ENCODE data around the gene GPRASP3. TPM values are rescaled to one million over a fixed set of nuclear protein-coding genes. Genes with fewer than 3 reads are reported as not detected.
"Not testable (repeated sequence)": the region's sequence is repeated elsewhere in the genome, so short reads cannot be mapped to it uniquely, and the experiment has no call there.

GPRASP3 gene, protein sequence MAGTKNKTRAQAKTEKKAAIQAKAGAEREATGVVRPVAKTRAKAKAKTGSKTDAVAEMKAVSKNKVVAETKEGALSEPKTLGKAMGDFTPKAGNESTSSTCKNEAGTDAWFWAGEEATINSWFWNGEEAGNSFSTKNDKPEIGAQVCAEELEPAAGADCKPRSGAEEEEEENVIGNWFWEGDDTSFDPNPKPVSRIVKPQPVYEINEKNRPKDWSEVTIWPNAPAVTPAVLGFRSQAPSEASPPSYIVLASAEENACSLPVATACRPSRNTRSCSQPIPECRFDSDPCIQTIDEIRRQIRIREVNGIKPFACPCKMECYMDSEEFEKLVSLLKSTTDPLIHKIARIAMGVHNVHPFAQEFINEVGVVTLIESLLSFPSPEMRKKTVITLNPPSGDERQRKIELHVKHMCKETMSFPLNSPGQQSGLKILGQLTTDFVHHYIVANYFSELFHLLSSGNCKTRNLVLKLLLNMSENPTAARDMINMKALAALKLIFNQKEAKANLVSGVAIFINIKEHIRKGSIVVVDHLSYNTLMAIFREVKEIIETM
- 10.5 TPM for total RNA-seq (ENCODE audit: unreplicated experiment)
- long read RNA-seq, partial matches to known transcripts: 0 of 1 reads
- long read RNA-seq, other reads (novel, unspliced or antisense): 1 of 1 reads

DNA sequence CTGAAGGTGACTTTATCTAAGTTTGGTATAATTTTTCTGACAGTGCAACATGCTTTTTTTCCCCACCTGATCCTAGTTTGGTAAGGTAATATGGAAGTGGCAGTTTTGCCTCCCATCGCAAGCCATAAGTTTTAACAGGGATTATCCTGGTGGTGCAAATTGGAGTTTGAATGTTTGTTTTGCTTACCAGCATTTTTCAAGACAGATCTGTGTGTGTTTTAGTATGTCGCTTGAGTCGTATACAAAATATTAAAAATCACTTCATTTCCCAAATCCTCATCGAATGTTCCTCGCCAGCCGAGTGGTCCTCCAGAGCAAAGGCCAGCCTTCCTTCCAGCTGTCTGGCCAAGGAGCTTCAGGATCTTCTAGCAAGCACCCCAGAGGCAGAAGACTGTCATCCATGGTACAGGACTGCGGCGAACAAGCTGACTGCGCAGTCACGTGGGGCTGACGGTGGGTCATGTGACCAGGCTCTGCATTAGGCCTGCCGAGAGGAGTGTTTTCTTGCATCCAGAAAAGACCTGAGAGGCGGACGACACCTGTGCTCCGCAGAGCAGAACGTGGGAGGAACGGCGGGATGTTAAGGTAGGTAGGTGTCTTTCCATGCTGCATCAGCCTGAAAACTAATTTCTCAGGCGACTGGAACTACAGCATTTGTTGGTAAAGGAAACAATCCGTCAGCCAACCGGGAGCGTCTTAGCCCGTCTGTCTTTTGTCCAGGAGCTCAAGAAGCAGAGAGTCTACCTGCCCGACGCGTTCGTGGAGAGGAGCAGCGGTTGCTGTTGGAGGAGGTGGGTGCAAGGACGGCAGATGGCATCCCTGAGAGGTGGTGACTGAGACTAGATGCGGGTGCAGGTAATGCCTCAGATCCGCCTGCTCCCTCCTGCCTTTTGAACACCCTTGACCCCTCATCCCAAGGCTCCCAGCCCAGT, at the start of gene GPRASP3:
Gene GPRASP3 (plus strand): TSS at position 507 of the 932 bp plus-strand sequence. CDS start 28,253 bp downstream, outside the sequence.
- TF ChIP-seq, protein P1, sequence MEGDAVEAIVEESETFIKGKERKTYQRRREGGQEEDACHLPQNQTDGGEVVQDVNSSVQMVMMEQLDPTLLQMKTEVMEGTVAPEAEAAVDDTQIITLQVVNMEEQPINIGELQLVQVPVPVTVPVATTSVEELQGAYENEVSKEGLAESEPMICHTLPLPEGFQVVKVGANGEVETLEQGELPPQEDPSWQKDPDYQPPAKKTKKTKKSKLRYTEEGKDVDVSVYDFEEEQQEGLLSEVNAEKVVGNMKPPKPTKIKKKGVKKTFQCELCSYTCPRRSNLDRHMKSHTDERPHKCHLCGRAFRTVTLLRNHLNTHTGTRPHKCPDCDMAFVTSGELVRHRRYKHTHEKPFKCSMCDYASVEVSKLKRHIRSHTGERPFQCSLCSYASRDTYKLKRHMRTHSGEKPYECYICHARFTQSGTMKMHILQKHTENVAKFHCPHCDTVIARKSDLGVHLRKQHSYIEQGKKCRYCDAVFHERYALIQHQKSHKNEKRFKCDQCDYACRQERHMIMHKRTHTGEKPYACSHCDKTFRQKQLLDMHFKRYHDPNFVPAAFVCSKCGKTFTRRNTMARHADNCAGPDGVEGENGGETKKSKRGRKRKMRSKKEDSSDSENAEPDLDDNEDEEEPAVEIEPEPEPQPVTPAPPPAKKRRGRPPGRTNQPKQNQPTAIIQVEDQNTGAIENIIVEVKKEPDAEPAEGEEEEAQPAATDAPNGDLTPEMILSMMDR (IDR thresholded peaks at IDR 0.05; ENCODE audit: unreplicated experiment): no peak
- Mint-ChIP-seq H3K27me3 (ENCODE audit: unreplicated experiment) (peaks cover 5% of the 10 kb centered on the region), H3K4me3 (ENCODE audit: unreplicated experiment) (peak within 1 kb of the TSS; percentile 96), H3K36me3 (ENCODE audit: low read depth, unreplicated experiment) (no peaks in the 10 kb centered on the region), H3K9me3 (ENCODE audit: unreplicated experiment) (no peaks in the 10 kb centered on the region), H3K27ac (ENCODE audit: unreplicated experiment) (peak within 1 kb of the TSS; percentile 43), H3K4me1 (ENCODE audit: unreplicated experiment) (peaks cover 12% of the 10 kb centered on the region)
- peak; percentile 57 for DNase-seq (ENCODE audit: low spot score)

DNA sequence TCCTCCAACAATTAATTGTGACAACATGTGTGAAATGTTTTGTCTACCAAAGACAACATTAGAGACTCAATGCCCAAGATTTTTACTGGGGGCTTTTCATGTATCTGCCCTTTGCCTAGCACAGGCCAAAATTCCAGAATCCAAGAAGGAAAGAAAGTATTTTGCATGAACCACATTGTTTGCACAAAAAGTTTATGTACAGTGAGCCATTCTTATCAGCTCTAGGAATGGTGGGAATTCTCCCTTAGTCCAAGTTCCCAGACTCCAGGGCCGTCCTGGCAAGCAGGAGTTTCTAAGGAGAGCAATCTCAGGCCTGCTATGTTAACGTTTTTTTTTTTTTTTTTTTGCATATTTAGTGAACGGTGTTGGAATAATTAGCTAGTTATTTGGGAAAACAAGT, 47.7 kb upstream of the GPRASP3 start:
- Mint-ChIP-seq H3K27ac (ENCODE audit: unreplicated experiment) (no peak overlapping the region), H3K4me3 (ENCODE audit: unreplicated experiment) (no peak overlapping the region), H3K36me3 (ENCODE audit: low read depth, unreplicated experiment) (peaks cover 3% of the 10 kb centered on the region), H3K27me3 (ENCODE audit: unreplicated experiment) (peaks cover 2% of the 10 kb centered on the region), H3K4me1 (ENCODE audit: unreplicated experiment) (no peaks in the 10 kb centered on the region), H3K9me3 (ENCODE audit: unreplicated experiment) (no peaks in the 10 kb centered on the region)
- no peak for DNase-seq (ENCODE audit: low spot score)
- TF ChIP-seq, protein P1 (IDR thresholded peaks at IDR 0.05; ENCODE audit: unreplicated experiment): no peak

DNA sequence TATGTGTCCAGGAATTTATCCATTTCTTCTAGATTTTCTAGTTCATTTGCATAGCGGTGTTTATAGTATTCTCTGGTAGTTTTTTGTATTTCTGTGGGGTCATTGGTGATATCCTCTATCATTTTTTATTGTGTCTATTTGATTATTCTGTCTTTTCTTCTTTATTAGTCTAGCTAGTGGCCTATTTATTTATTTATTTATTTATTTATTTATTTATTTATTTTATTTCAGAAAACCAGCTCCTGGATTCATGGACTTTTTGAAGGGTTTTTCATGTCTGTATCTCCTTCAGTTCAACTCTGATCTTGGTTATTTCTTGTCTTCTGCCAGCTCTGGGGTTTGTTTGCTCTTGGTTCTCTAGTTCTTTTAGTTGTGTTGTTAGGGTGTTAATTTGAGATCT, 43.1 kb upstream of the GPRASP3 start:
- not testable (repeated sequence) for DNase-seq (ENCODE audit: low spot score); H3K27ac Mint-ChIP-seq (ENCODE audit: unreplicated experiment); H3K27me3 Mint-ChIP-seq (ENCODE audit: unreplicated experiment); H3K4me1 Mint-ChIP-seq (ENCODE audit: unreplicated experiment); H3K4me3 Mint-ChIP-seq (ENCODE audit: unreplicated experiment); H3K36me3 Mint-ChIP-seq (ENCODE audit: low read depth, unreplicated experiment); H3K9me3 Mint-ChIP-seq (ENCODE audit: unreplicated experiment)

DNA sequence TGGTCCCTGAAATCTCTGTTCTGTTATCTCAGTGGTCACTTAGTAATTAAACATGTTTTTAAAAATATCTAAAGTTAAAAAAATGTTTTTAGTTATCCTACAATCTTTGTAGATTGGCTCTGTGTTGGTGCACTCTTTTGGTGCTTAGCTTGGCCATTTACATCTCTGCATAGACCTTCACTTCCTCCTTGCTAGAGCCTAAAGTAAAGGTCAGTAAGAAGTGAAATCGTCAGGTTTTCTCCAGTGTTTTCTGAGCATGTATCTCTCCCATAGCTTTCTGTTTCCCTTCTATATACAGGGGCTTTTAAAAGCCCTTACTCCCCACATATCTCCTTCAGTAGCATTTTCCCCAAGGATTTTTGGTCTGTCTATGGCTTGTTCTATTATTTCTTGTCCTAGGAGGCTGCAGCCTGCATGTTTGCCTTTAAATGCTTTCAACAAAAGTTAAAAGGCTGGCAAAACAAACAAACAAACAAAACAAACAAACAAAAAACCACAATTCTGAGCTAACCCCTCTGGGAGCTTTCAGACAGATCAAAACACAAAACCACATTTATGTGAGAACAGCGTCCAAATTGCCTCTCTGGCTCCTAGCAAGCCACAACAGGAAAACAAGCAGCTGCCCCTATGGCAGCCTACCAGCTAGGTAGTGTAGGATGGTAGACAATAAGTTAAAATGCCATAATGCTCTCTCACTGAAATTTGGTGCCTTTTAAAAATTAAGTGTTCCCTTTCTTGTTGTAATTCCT, 35.6 kb upstream of the GPRASP3 start:
- peaks cover 1% of the 10 kb centered on the region for H3K27me3 Mint-ChIP-seq (ENCODE audit: unreplicated experiment)
- peaks cover 4% of the 10 kb centered on the region for H3K36me3 Mint-ChIP-seq (ENCODE audit: low read depth, unreplicated experiment)
- no peak overlapping the region for H3K4me3 Mint-ChIP-seq (ENCODE audit: unreplicated experiment)
- no peak overlapping the region for H3K27ac Mint-ChIP-seq (ENCODE audit: unreplicated experiment)
- no peaks in the 10 kb centered on the region for H3K9me3 Mint-ChIP-seq (ENCODE audit: unreplicated experiment)
- H3K4me1 Mint-ChIP-seq (ENCODE audit: unreplicated experiment): no peaks in the 10 kb centered on the region
- no peak for DNase-seq (ENCODE audit: low spot score)
- TF ChIP-seq, protein P1 (IDR thresholded peaks at IDR 0.05; ENCODE audit: unreplicated experiment): no peak

DNA sequence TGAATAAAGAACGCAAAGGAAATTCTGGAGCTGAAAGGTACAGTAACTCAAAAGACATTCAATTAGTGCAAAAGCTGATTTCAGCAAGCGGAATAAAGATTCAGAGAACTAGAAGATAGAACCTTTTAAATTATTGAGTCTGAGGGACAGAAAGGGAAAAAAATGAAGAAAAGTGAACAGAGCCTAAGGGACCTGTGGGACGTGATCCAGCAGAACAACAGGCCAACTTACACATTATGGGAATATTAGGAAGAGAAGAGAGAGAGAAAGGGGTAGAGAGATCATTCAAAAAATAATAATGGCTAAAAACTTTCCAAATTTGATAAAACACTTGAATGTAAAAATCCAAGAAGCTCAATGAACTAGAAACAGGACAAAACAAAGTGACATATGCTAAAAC, 25.8 kb upstream of the GPRASP3 start:
- Mint-ChIP-seq H3K36me3 (ENCODE audit: low read depth, unreplicated experiment) (no peaks in the 10 kb centered on the region), H3K9me3 (ENCODE audit: unreplicated experiment) (no peaks in the 10 kb centered on the region), H3K27me3 (ENCODE audit: unreplicated experiment) (peaks cover 2% of the 10 kb centered on the region), H3K4me3 (ENCODE audit: unreplicated experiment) (no peak overlapping the region), H3K27ac (ENCODE audit: unreplicated experiment) (no peak overlapping the region), H3K4me1 (ENCODE audit: unreplicated experiment) (no peaks in the 10 kb centered on the region)
- TF ChIP-seq, protein P1 (IDR thresholded peaks at IDR 0.05; ENCODE audit: unreplicated experiment): no peak
- no peak for DNase-seq (ENCODE audit: low spot score)
